WERI-Rb-1 (cell line): ENCODE measurements around the gene ZFYVE27.

Experiments used
- DNase-seq: peaks from one replicate; pipeline ENCODE4 v3.0.0-alpha.2; 2020
- H3K27ac ChIP-seq: fragments of 250-450 bp; sonication (Bioruptor Pico); 2 replicates; pipeline ENCODE4 v1.5.1; 2020; ENCODE audit warnings: mild to moderate bottlenecking, moderate library complexity
- H3K27me3 ChIP-seq: fragments of 250-450 bp; sonication (Bioruptor Pico); 2 replicates; pipeline ENCODE4 v1.5.1; 2021; ENCODE audit warnings: mild to moderate bottlenecking, low read depth, moderate library complexity; ENCODE audit not compliant: insufficient read depth, severe bottlenecking
- H3K36me3 ChIP-seq: fragments of 250-450 bp; sonication (Bioruptor Pico); 2 replicates; pipeline ENCODE4 v1.5.1; 2020; ENCODE audit warnings: mild to moderate bottlenecking, moderate library complexity
- H3K4me3 ChIP-seq: 2 replicates; pipeline ENCODE4 v1.5.1; 2011; ENCODE audit warnings: low read depth, mild to moderate bottlenecking, control low read depth, low read length
- H3K9me3 ChIP-seq: fragments of 250-450 bp; sonication (Bioruptor Pico); 2 replicates; pipeline ENCODE4 v1.5.1; 2021; ENCODE audit warnings: mild to moderate bottlenecking, moderate library complexity; ENCODE audit not compliant: severe bottlenecking
- CTCF ChIP-seq: IDR thresholded peaks from 2 replicates; pipeline ENCODE4 v1.5.1; 2011; ENCODE audit warnings: low read depth, mild to moderate bottlenecking, control low read depth, inconsistent platforms, low read length

Gene ZFYVE27

GRCh38 chr10:97771913-97772823, 35.2 kb downstream of the ZFYVE27 start, which contains the start of gene SFRP5:
Gene SFRP5, minus strand, starts transcription at chr10:97771999. Its CDS starts 166 bp downstream, at chr10:97771833.
- no peak within 1 kb of the TSS for H3K27ac ChIP-seq
- H3K36me3 ChIP-seq = no peaks in the 10 kb centered on the region
- no peak for DNase-seq
- H3K9me3 ChIP-seq = no peaks in the 10 kb centered on the region
- peaks cover 27% of the 10 kb centered on the region for H3K27me3 ChIP-seq
- peak within 1 kb of the TSS; percentile 59 for H3K4me3 ChIP-seq
- TF ChIP-seq CTCF = no peak

- Histone ChIP-seq H3K36me3 (no peaks in the 10 kb centered on the region), H3K27me3 (peaks cover 27% of the 10 kb centered on the region), H3K9me3 (no peaks in the 10 kb centered on the region), H3K27ac (no peak overlapping the region), H3K4me3 (no peak overlapping the region)
- no peak for TF ChIP-seq CTCF
- no peak for DNase-seq
Observed at GRCh38 chr10:97773096-97773495, 36.2 kb downstream of the ZFYVE27 start.

- Histone ChIP-seq H3K27me3 (peaks cover 26% of the 10 kb centered on the region), H3K27ac (no peak overlapping the region), H3K9me3 (no peaks in the 10 kb centered on the region), H3K4me3 (no peak overlapping the region), H3K36me3 (no peaks in the 10 kb centered on the region)
- no peak for DNase-seq
- no peak for TF ChIP-seq CTCF
Observed at GRCh38 chr10:97774811-97775294, 37.9 kb downstream of the ZFYVE27 start.

- Histone ChIP-seq H3K27ac (no peak overlapping the region), H3K9me3 (no peaks in the 10 kb centered on the region), H3K36me3 (no peaks in the 10 kb centered on the region), H3K4me3 (no peak overlapping the region), H3K27me3 (peaks cover 6% of the 10 kb centered on the region)
- no peak for TF ChIP-seq CTCF
- no peak for DNase-seq
Observed at GRCh38 chr10:97777143-97777542, 40.2 kb downstream of the ZFYVE27 start.

- TF ChIP-seq CTCF = no peak
- Histone ChIP-seq H3K27ac (no peak overlapping the region), H3K27me3 (no peaks in the 10 kb centered on the region), H3K36me3 (no peaks in the 10 kb centered on the region), H3K4me3 (no peak overlapping the region), H3K9me3 (no peaks in the 10 kb centered on the region)
- no peak for DNase-seq
Observed at GRCh38 chr10:97778452-97779302, 41.7 kb downstream of the ZFYVE27 start.
